ENCODE measurements around the gene IQSEC1.

DNA sequence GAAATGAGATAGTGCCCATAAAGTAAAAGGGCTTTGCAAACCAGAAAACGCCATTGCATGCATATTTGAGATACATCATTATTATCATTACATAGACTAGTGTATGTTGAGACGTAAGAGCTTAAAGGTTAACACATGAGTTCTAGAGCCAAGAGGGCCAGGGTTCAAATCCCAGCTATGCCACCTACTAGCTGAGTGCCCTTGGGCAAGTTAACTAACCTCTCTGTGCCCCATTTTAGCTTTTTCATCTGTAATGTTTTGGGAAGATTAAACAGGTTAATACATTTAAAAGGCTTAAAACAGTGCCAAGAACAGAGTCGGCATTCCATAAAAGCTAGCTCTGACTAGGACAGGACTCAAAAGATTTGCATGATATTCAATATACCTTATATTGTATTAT lies 22.8 kb downstream of the IQSEC1 start:
- TF ChIP-seq CTCF (IDR thresholded peaks at IDR 0.05) (no peak), POLR2A (IDR thresholded peaks at IDR 0.05) (no peak)

All from transverse colon (tissue), 3 donors.